Islet of Langerhans (tissue), 1 donor: ENCODE measurements around the gene CYP24A1.

Experiments used
- FAIRE-seq: peaks from one replicate; lab custom pipeline; 2011; peaks lifted over from hg19 to GRCh38; lab: Jason Lieb, UNC

The CYP24A1 gene

GRCh38 chr20:54173653-54174456 lies at the start of gene CYP24A1:
Gene CYP24A1, minus strand, starts transcription at chr20:54173986. Its CDS starts 407 bp downstream, at chr20:54173579.
- no peak for FAIRE-seq

DNA sequence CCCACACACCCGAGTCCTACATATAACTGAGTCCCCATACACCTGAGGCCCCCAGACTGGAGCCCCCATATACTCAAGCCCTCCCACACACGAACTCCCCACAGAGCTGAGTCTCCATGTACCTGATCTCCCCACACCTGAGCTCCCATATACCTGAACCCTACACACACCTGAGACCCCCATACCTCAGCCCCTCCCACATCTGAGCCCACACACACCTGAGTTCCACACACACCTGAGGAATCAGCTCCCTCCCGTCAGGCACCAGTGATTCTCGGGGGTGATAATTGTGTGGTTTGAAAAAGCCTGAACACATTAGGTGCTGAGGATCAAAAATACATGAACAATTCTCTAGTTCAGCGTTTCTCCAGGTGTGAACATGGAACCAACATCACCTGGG lies 49.5 kb upstream of the CYP24A1 start:
- no peak for FAIRE-seq

GRCh38 chr20:54221996-54222890 lies 48.5 kb upstream of the CYP24A1 start:
- FAIRE-seq = no peak

DNA sequence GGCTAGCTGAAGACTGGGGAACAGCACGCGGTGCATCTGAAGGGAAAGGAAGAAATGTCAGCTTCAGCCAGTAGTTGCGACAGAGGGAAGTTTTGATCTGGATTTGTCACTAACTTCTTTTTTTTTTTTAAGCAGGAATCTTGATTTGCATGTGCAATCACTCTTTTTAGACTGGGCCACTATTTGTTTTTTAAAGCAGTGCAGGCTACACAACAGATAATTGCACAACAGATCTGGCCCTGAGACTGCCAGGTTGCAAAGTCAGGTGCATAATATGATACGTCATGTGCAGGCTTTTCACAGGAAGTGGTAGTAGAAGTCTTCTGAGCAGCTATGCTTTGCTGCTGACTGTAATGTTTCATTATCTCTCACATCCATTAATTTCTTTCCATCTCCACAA lies 47.6 kb upstream of the CYP24A1 start:
- FAIRE-seq = no peak

DNA sequence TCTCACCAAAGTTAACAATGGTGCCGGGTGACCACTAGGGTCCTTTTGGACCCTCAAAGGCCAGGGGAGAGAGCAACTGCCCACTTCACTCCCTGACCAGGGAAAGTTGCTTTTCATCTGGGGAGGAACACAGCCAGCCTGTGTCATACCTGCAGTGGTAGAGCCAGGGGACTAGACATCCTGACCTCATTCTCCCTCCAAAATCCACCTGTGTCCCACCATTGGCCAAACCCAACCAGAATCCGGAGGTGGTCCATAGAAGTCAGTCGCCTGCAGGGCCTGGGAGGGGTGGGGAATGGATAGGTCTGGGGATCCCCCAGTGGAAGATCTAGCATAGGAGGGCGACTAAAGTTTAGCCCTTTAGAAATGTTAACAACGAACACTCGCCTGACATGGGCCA lies 46.9 kb upstream of the CYP24A1 start:
- FAIRE-seq = no peak

DNA sequence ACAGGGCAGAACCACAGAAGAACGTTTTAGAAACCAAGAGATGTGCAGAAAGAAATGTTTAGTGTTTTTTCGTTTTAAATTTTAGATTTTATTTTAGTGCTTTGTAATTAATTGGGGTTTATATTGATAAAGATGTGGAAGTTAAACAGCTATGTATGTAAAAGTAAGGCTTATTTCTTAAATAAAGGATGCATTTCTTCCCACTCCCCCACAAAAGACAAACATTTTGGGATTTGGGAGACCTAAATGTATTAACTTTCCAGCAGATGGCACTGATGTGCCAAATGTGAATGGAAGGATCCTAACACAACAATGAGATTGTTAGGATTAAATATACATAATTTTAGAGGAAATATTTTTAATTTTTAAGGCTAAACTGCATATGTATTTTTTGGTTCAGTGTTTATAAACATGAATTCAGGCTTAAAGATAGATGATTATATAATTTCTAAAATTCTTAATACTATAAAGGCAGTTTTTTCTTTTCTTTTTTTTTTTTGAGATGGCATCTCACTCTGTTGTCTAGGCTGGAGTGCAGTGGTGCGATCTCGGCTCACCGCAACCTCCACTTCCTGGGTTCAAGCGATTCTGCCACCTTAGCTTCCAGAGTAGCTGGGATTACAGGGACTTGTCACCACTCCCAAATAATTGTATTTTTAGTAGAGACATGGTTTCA lies 46.1 kb upstream of the CYP24A1 start:
- peak; percentile 86 for FAIRE-seq

GRCh38 chr20:54218470-54218869 lies 44.7 kb upstream of the CYP24A1 start:
- no peak for FAIRE-seq

DNA sequence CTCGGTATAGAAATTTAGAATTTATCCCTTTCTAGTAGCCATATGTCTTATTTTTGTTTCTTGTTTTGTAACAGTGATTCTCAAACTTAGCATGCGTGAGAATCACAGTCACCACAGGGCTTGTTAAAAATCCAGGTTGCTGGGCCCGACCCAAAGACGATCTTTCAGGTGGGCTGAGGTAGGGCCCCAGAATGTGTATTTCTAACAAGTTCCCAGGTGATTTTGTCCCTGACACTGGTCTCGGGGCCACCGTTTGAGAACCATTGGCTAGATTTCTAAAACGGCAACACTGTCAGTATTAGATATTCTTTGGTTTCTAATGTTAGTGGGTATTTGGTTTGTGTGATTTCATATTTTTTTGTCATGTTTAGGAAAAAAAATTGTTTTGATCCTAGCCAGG lies 44.0 kb upstream of the CYP24A1 start:
- FAIRE-seq = no peak

GRCh38 chr20:54215157-54215789 lies 41.5 kb upstream of the CYP24A1 start:
- no peak for FAIRE-seq

DNA sequence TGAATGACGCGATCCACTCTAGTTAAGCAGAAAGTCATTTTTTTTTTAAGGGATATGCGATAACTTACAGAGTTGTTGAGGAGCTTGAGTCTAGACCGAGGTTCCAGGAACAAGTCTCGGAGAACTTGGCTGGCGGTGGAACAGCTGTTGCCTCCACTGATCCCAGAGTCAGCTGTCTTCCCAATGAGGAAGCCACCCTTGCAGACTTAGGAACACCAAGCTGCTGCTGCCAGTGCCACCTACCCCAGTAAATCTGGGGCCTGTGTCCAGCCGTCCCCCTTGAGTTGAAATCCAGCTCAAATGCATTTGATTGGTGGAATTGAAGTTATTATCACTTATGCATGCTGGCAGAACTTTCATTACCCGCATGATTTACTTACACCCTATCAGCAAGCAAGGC lies 40.8 kb upstream of the CYP24A1 start:
- no peak for FAIRE-seq

DNA sequence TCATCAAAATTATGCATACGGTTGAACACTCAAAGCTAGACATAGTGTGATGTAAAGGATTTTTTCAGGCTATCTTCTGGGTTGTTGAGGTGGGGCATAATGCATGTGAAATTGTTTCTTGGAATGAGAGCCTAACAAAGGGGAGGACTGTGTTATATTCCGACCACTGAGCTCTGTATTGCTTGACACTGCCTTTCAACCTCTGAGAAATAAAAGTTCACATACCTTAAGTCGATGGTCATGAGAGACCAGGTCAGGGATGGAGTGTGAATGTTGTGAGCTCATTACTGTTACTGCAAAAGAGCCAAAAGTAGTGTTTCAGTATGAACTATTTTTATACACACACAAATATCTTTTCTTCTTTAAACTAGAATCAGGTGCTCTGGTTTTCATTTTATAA lies 39.1 kb upstream of the CYP24A1 start:
- FAIRE-seq = no peak

DNA sequence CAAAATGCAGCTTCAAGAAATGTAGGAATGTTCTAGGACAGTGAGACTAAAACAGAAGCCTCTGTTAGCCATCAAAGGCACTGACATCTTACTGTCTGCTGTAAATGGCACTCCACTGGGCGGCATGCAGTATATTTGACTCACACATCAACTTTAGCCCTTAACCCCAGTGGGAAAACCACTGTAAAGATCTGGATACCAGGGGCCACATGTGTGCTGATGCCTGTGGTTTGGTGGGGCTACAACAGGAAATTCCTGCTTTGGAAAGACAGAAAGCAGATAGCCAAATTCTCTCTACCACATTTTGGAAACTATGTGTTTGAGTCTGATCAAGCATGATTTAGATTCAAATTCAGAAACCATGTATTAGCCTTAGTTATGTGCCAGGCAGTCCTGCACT lies 38.4 kb upstream of the CYP24A1 start:
- no peak for FAIRE-seq

DNA sequence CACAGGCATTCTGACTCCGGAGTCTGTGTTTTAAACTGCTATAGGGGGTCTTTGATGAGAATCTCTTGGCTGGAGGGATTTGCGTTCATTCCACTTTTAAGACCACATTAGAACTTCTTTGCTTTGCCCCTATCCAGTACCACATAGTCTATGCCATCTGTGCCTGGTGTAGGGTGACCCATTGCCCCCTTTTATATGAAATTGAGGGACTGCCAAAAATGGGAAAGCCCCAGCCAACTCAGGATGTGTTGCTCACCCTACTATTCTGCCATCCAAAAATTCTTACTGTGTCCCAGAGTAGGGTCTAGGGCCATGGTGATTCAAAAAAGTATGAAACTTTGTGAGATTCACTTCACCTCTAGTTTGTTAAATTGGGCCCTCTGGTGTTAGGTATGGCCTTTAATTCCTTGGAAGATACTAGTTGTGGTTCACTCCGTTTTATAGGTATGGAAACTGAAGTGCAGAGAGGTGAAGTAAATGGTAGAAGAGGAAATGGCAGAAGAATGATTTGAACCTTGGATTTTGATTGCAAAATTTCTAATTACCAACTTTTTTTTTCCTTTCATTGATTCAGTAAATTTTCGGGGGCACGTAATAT lies 35.5 kb upstream of the CYP24A1 start:
- no peak for FAIRE-seq

DNA sequence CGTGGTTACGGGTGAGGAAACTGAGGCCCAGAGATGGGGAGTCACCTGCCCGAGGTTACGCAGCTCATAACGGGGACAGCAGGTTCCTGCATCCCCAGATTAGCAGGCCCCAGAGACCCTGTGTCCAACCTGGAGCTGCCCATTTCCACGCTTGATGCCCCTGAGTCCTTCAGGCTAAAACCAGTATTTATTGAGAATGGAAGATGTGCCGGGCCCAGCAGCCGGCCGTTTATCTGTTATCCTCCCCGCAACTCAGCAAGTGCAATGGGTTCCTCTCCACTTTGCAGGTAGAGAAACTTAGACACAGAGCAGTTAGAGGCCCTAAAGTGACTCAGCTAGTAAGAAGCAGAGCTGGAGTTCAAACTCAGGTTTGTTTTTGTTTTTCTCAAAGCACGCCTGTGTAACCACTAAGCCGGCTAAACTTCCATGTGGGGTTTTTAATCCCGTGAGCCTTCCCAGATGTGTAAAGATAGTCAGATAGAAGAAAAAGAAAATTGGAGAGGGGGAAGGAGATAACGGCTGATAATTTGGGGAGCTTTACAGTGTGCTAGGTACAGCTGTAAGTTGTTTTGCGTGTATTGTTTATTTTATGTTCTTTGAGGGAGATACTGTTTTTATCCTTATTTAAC lies 34.9 kb upstream of the CYP24A1 start:
- no peak for FAIRE-seq

DNA sequence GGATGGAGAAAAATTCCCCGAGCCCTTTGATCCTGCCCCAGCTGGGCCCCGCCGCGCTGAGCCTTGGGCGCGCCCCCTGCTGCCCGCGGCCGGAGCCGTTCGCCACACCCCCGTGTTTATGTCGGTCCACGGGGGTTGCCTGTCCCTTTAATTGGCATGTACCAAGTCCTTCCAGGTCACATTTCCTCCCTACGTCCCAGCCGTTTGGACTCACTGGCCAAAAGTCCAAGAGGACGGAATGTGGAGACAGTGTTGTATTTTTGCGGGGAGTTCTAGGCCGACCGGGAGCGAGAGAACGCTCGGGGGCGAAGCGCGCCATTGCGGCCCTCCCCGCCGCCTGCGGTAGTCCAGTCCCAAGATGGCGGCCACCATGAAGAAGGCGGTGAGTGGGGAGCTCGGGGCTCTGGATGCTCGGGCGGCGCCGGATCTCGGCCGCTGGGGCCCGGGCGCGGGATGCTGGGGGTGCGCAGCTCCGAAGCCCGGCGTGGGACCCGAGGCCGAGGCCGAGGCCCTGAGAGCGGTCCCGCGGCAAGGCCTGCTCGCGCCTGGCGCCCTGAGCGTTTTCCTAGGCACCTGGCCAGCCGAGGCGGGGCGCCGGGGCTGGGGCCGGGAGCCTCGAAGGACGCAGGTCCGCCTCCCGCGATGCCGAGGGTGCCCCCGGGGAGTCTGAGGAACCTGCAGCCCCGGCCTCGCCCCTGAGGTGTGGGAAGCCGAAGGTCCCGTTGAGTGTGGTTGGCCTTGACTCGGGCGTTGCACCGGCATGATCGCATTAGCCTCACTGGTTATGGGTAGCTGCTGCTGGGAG lies 34.2 kb upstream of the CYP24A1 start, which contains the start of gene PFDN4:
PFDN4 (plus strand) TSS at position 345 of the 805 bp plus-strand sequence; CDS start at position 359, 14 bp downstream.
- no peak for FAIRE-seq

DNA sequence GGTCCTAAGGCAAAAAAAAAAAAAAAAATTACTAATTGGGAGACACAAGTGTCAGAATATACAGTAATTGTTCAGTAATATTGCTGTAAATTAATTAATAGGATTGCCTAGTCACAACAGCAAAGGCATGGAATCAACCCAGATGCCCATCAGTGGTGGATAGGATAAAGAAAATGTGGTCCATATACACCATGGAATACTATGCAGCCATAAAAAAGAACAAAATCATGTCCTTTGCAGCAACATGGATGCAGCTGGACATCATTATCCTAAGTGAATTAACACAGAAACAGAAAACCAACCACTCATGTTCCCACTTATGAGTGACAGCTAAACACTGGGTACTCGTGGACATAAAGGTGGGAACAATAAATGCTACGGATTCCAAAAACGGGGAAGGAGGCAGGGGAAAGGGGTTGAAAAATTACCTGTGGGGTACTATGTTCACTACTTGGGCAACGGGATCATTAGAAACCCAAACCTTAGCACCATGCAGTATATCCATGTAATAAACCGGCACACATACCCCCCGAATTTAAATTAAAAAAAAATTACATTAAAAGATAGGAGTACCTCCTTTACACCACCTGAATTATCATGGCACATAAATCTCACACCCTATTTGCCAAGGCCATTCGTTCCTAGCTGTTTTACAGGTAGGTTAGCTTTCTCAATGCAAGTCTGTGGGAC lies 33.4 kb upstream of the CYP24A1 start:
- no peak for FAIRE-seq

GRCh38 chr20:54205450-54205849 lies 31.7 kb upstream of the CYP24A1 start:
- FAIRE-seq = no peak

DNA sequence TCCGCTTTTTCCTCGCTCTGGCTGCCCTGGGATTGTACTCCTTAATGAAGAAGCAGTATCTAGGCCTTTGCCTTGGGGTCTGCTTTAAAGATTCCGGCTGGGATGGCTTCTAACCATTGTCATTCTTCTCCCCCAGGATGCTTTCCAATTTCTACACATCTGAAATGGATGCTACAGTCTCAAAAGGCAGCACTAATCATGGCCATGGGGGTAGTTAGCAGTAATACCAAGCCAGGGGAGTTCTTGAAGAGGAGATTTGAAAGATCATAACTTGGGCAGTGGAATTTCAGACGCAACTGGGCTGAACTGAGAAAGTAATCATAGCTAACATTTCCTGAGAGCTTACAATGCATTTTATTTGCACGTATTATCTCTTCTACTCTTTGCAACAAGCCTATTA lies 30.7 kb upstream of the CYP24A1 start:
- FAIRE-seq = no peak

GRCh38 chr20:54204063-54204462 lies 30.3 kb upstream of the CYP24A1 start:
- FAIRE-seq = no peak

DNA sequence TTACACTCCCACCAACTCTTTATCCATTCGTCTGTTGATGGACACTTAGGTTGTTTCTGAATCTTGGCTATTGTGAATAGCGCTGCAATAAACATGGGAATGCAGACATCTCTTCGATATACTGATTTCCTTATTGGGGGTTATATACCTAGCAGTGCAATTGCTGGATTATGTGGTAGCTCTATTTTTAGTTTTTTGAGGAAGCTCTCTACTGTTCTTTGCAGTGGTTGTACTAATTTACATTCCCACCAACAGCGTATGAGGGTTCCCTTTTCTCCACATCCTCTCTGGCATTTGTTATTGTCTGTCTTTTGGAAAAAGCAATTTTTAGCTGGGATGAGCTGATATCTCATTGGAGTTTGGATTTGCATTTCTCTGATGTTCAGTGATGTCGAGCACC lies 29.5 kb upstream of the CYP24A1 start:
- FAIRE-seq = no peak
